ENCODE measurements around the gene ABCC5.

ABCC5 gene

GRCh38 chr3:183906234-183906921, 111.3 kb downstream of the ABCC5 start:
- no peaks in the 10 kb centered on the region for H3K36me3 ChIP-seq (ENCODE audit: insufficient read depth, low read length)
- H3K9ac ChIP-seq (ENCODE audit: insufficient read length) = no peak overlapping the region
- no peak for TF ChIP-seq FOXP2 (optimal IDR thresholded peaks at IDR 0.05; ENCODE audit: control extremely low read depth, extremely low read length, insufficient read depth)
- no peak for TF ChIP-seq EZH2 (IDR thresholded peaks at IDR 0.05)
- no peak overlapping the region for H3K4me3 ChIP-seq
- H3K27ac ChIP-seq = no peak overlapping the region
- no peak for DNase-seq (ENCODE audit: low read depth, low spot score)
- no peaks in the 10 kb centered on the region for H3K9me3 ChIP-seq (ENCODE audit: low read depth, low read length)

GRCh38 chr3:183904833-183905780, 112.6 kb downstream of the ABCC5 start:
- Histone ChIP-seq H3K4me3 (no peak overlapping the region), H3K27ac (no peak overlapping the region), H3K36me3 (ENCODE audit: insufficient read depth, low read length) (no peaks in the 10 kb centered on the region), H3K9ac (ENCODE audit: insufficient read length) (no peak overlapping the region), H3K9me3 (ENCODE audit: low read depth, low read length) (no peaks in the 10 kb centered on the region)
- TF ChIP-seq EZH2 (IDR thresholded peaks at IDR 0.05) (no peak), FOXP2 (optimal IDR thresholded peaks at IDR 0.05; ENCODE audit: control extremely low read depth, extremely low read length, insufficient read depth) (no peak), POLR2AphosphoS5 (IDR thresholded peaks at IDR 0.05; ENCODE audit: borderline replicate concordance, low read depth, low read length) (no peak)
- no peak for DNase-seq (ENCODE audit: low read depth, low spot score)

GRCh38 chr3:183898028-183898431, 119.7 kb downstream of the ABCC5 start:
- no peak overlapping the region for H3K27ac ChIP-seq
- no peaks in the 10 kb centered on the region for H3K9me3 ChIP-seq (ENCODE audit: low read depth, low read length)
- no peak for DNase-seq (ENCODE audit: low read depth, low spot score)
- no peak overlapping the region for H3K4me3 ChIP-seq
- H3K36me3 ChIP-seq (ENCODE audit: insufficient read depth, low read length) = no peaks in the 10 kb centered on the region
- no peak overlapping the region for H3K9ac ChIP-seq (ENCODE audit: insufficient read length)
- TF ChIP-seq EZH2 (IDR thresholded peaks at IDR 0.05) (no peak), FOXP2 (optimal IDR thresholded peaks at IDR 0.05; ENCODE audit: control extremely low read depth, extremely low read length, insufficient read depth) (no peak), POLR2AphosphoS5 (IDR thresholded peaks at IDR 0.05; ENCODE audit: borderline replicate concordance, low read depth, low read length) (no peak)

GRCh38 chr3:183897606-183898005, 120.1 kb downstream of the ABCC5 start:
- H3K4me3 ChIP-seq = no peak overlapping the region
- H3K36me3 ChIP-seq (ENCODE audit: insufficient read depth, low read length) = no peaks in the 10 kb centered on the region
- no peaks in the 10 kb centered on the region for H3K9me3 ChIP-seq (ENCODE audit: low read depth, low read length)
- H3K9ac ChIP-seq (ENCODE audit: insufficient read length) = no peak overlapping the region
- no peak for DNase-seq (ENCODE audit: low read depth, low spot score)
- TF ChIP-seq FOXP2 (optimal IDR thresholded peaks at IDR 0.05; ENCODE audit: control extremely low read depth, extremely low read length, insufficient read depth) (no peak), POLR2AphosphoS5 (IDR thresholded peaks at IDR 0.05; ENCODE audit: borderline replicate concordance, low read depth, low read length) (no peak), EZH2 (IDR thresholded peaks at IDR 0.05) (no peak)
- H3K27ac ChIP-seq = no peak overlapping the region

- DNase-seq (ENCODE audit: low read depth, low spot score) = no peak
- TF ChIP-seq FOXP2 (optimal IDR thresholded peaks at IDR 0.05; ENCODE audit: control extremely low read depth, extremely low read length, insufficient read depth) (no peak), POLR2AphosphoS5 (IDR thresholded peaks at IDR 0.05; ENCODE audit: borderline replicate concordance, low read depth, low read length) (no peak)
- no peaks in the 10 kb centered on the region for H3K36me3 ChIP-seq (ENCODE audit: insufficient read depth, low read length)
- no peak overlapping the region for H3K9ac ChIP-seq (ENCODE audit: insufficient read length)
- H3K27ac ChIP-seq = no peak overlapping the region
- no peak overlapping the region for H3K4me3 ChIP-seq
- H3K9me3 ChIP-seq (ENCODE audit: low read depth, low read length) = no peaks in the 10 kb centered on the region
Measured at GRCh38 chr3:183896610-183897009, 121.1 kb downstream of the ABCC5 start.

GRCh38 chr3:183896184-183896583, 121.5 kb downstream of the ABCC5 start:
- H3K36me3 ChIP-seq (ENCODE audit: insufficient read depth, low read length) = no peaks in the 10 kb centered on the region
- no peaks in the 10 kb centered on the region for H3K9me3 ChIP-seq (ENCODE audit: low read depth, low read length)
- TF ChIP-seq EZH2 (IDR thresholded peaks at IDR 0.05) = no peak
- no peak for TF ChIP-seq POLR2AphosphoS5 (IDR thresholded peaks at IDR 0.05; ENCODE audit: borderline replicate concordance, low read depth, low read length)
- no peak overlapping the region for H3K27ac ChIP-seq
- DNase-seq (ENCODE audit: low read depth, low spot score) = no peak
- H3K9ac ChIP-seq (ENCODE audit: insufficient read length) = no peak overlapping the region
- no peak overlapping the region for H3K4me3 ChIP-seq

GRCh38 chr3:183895774-183896173, 121.9 kb downstream of the ABCC5 start:
- Histone ChIP-seq H3K9ac (ENCODE audit: insufficient read length) (no peak overlapping the region), H3K9me3 (ENCODE audit: low read depth, low read length) (no peaks in the 10 kb centered on the region), H3K4me3 (no peak overlapping the region), H3K36me3 (ENCODE audit: insufficient read depth, low read length) (no peaks in the 10 kb centered on the region), H3K27ac (no peak overlapping the region)
- no peak for TF ChIP-seq POLR2AphosphoS5 (IDR thresholded peaks at IDR 0.05; ENCODE audit: borderline replicate concordance, low read depth, low read length)
- TF ChIP-seq FOXP2 (optimal IDR thresholded peaks at IDR 0.05; ENCODE audit: control extremely low read depth, extremely low read length, insufficient read depth) = no peak
- TF ChIP-seq EZH2 (IDR thresholded peaks at IDR 0.05) = no peak
- no peak for DNase-seq (ENCODE audit: low read depth, low spot score)

GRCh38 chr3:183895296-183895695, 122.4 kb downstream of the ABCC5 start:
- Histone ChIP-seq H3K9ac (ENCODE audit: insufficient read length) (no peak overlapping the region), H3K4me3 (no peak overlapping the region), H3K9me3 (ENCODE audit: low read depth, low read length) (no peaks in the 10 kb centered on the region), H3K36me3 (ENCODE audit: insufficient read depth, low read length) (no peaks in the 10 kb centered on the region), H3K27ac (no peak overlapping the region)
- TF ChIP-seq FOXP2 (optimal IDR thresholded peaks at IDR 0.05; ENCODE audit: control extremely low read depth, extremely low read length, insufficient read depth) (no peak), EZH2 (IDR thresholded peaks at IDR 0.05) (no peak), POLR2AphosphoS5 (IDR thresholded peaks at IDR 0.05; ENCODE audit: borderline replicate concordance, low read depth, low read length) (no peak)
- peak; percentile 63 for DNase-seq (ENCODE audit: low read depth, low spot score)

Data from SK-N-MC (cell line).